Measurements from ENCODE around the gene PPP5C. TPM values are rescaled to one million over a fixed set of nuclear protein-coding genes. Genes with fewer than 3 reads are reported as not detected.
A peak's percentile ranks its signal among the peaks of the same experiment; 100 is the strongest.
"Not testable (repeated sequence)": the region's sequence is repeated elsewhere in the genome, so short reads cannot be mapped to it uniquely, and the experiment has no call there.

The PPP5C gene
- total RNA-seq, 1 experiment from 2014 or later = 102 TPM

DNA sequence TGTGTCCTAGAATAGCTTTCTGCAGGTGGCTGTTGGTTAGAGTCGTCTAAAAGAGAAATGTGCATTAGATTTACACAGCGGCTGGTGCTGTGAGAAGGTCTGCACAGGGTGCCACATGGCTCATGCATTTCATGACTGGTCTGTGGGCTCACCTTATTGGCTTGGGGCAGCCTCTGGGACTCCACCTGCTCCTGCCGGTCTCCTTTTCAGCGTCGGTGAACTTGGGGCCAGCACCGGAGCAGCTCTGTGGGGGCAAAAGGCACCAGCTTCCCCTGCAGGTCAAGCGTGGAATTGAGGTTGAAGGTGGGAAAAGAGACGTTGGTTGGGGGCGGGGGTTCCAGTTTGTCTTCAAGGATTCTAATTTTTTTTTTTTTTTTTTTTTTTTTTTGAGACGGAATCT is 84.9 kb downstream of the PPP5C start:
- no peaks in the 10 kb centered on the region for H3K9me3 ChIP-seq (ENCODE audit: control insufficient read depth in 1 of 2, insufficient read depth in 1 of 2, low read depth in 1 of 2, low read length in 2 of 2)
- H3K4me2 ChIP-seq (ENCODE audit: low read length) = no peak overlapping the region
- intact Hi-C loops (cut with micrococcal nuclease) = no loop called here
- H3K4me3 ChIP-seq (replicated peaks in 1 of 2; ENCODE audit: low read depth in 1 of 2, low read length in 2 of 2) = no peak overlapping the region
- POLR2A ChIA-PET = no interaction called here
- H3K9ac ChIP-seq (ENCODE audit: low read length) = no peak overlapping the region
- BruUV-seq (replicated peaks) = no TSS peak
- H3K36me3 ChIP-seq (ENCODE audit: control insufficient read depth in 1 of 2, insufficient read depth in 2 of 2, low read length in 2 of 2) = no peaks in the 10 kb centered on the region
- CTCF ChIA-PET = interaction anchor here (1.8 kb wide), 1 partner anchor 20 kb away, joined by 4 read pairs; no protein-coding TSS in a partner anchor
- RAD21 ChIA-PET (ENCODE audit: low non-redundant PET in 1 of 2, low total read pairs in 2 of 2, uncharacterized antibody in 2 of 2, unreplicated experiment in 2 of 2) = no interaction called here
- H3K4me1 ChIP-seq (ENCODE audit: control insufficient read depth in 1 of 2, insufficient read depth in 2 of 2, low read length in 2 of 2) = no peaks in the 10 kb centered on the region
- DNase-seq (ENCODE audit: low read depth, low spot score) (no peak), ATAC-seq (no peak)
- H3K79me2 ChIP-seq (ENCODE audit: insufficient read depth, low read length) = no peaks in the 10 kb centered on the region
- H3K27me3 ChIP-seq (ENCODE audit: insufficient read depth, low read length) = no peaks in the 10 kb centered on the region
- H3K27ac ChIP-seq (ENCODE audit: low read depth, low read length) = no peak overlapping the region
- H3K9me2 ChIP-seq (ENCODE audit: insufficient read depth) = no peaks in the 10 kb centered on the region
- no peak overlapping the region for H2AFZ ChIP-seq (ENCODE audit: low read depth, low read length, poor library complexity, severe bottlenecking)
- no peaks in the 10 kb centered on the region for H4K20me1 ChIP-seq (ENCODE audit: insufficient read depth)
- peak in 2 of 3 experiments; percentile 33 to 34; a peak in 4 of 6 replicates for TF ChIP-seq CTCF (IDR thresholded peaks at IDR 0.05 in 2 of 3, conservative IDR thresholded peaks at IDR 0.05 in 1 of 3; ENCODE audit: borderline replicate concordance in 1 of 3, insufficient read depth in 1 of 3, low read depth in 2 of 3, low read length in 2 of 3)
- no peak for TF ChIP-seq SIN3A (IDR thresholded peaks at IDR 0.05; ENCODE audit: low read depth)

DNA sequence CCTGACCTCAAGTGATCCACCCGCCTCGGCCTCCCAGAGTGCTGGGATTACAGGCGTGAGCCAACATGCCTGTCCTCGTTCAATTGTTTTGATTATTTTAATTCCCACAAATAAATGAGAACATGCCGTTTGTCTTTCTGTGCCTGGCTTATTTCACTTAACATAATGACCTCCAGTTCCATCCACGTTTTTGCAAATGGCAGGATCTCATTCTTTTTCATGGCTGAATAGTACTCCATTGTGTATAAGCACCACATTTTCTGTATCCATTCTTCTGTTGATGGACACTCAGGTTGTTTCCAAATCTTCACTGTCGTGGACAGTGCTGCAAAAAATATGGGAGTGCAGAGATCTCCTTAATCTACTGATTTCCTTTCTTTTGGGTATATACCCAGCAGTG is 86.6 kb downstream of the PPP5C start:
- H4K20me1 ChIP-seq (ENCODE audit: insufficient read depth); intact Hi-C loops (cut with micrococcal nuclease); H3K27ac ChIP-seq (ENCODE audit: low read depth, low read length); H3K4me3 ChIP-seq (replicated peaks in 1 of 2; ENCODE audit: low read depth in 1 of 2, low read length in 2 of 2); DNase-seq (ENCODE audit: low read depth, low spot score); BruUV-seq (replicated peaks); H3K9me3 ChIP-seq (ENCODE audit: control insufficient read depth in 1 of 2, insufficient read depth in 1 of 2, low read depth in 1 of 2, low read length in 2 of 2); CTCF ChIA-PET; H3K79me2 ChIP-seq (ENCODE audit: insufficient read depth, low read length); H3K4me2 ChIP-seq (ENCODE audit: low read length); H3K9me2 ChIP-seq (ENCODE audit: insufficient read depth); POLR2A ChIA-PET; H3K9ac ChIP-seq (ENCODE audit: low read length); H3K27me3 ChIP-seq (ENCODE audit: insufficient read depth, low read length); H3K4me1 ChIP-seq (ENCODE audit: control insufficient read depth in 1 of 2, insufficient read depth in 2 of 2, low read length in 2 of 2); ATAC-seq; H2AFZ ChIP-seq (ENCODE audit: low read depth, low read length, poor library complexity, severe bottlenecking); H3K36me3 ChIP-seq (ENCODE audit: control insufficient read depth in 1 of 2, insufficient read depth in 2 of 2, low read length in 2 of 2): not testable (repeated sequence)
- RAD21 ChIA-PET (ENCODE audit: low non-redundant PET in 1 of 2, low total read pairs in 2 of 2, uncharacterized antibody in 2 of 2, unreplicated experiment in 2 of 2) = interaction anchor here in 1 of 2 experiments (0.6 kb wide), 1 partner anchor 26 kb away, joined by 4 read pairs; no protein-coding TSS in a partner anchor

All from HCT116 (cell line).